NCI-H2107 (cell line): Measurements from ENCODE around the gene TMEM9.
A peak's percentile ranks its signal among the peaks of the same experiment; 100 is the strongest.

Source experiments
- DNase-seq: peaks from one replicate; lab custom pipeline; 2025; lab: John Stamatoyannopoulos, UW

The TMEM9 gene

DNA sequence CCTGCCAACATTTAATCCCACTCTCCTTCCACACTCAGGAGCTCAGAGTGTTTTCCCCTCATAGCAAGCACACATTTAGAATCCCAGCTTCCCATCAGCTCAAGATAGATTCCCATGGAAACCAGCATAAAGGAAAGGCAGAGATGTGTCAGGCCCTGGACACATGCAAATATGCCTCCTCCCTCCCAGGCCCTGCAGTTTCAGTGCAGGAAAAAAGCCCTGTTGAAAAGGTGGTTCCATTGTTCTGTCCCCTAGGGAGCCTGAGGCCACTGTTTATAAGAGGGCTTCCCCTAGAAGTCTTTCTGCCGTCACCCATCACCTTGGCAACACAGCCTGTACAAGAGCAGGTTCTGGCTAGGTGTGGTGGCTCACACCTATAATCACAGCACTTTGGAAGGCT is 45.7 kb downstream of the TMEM9 start:
- peak; percentile 91 for DNase-seq

DNA sequence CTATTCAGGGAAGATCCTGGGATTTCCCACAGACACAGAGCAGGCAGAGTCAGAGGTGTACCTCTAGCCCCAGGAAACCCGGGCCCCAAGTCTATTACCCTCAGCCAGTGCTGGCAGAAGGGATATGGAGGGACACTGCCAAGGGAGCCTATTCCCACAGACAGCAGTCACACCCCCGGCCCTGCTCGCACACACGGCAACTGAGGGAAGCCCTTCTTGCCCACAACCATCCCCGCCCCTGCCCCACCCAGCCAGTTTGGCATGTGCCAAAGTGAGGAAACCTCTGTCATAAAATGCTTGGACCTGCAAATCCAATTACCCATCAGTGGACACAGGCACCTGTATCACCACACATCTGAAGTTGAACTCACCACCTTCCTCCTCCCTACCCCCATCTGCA is 48.6 kb downstream of the TMEM9 start:
- no peak for DNase-seq

DNA sequence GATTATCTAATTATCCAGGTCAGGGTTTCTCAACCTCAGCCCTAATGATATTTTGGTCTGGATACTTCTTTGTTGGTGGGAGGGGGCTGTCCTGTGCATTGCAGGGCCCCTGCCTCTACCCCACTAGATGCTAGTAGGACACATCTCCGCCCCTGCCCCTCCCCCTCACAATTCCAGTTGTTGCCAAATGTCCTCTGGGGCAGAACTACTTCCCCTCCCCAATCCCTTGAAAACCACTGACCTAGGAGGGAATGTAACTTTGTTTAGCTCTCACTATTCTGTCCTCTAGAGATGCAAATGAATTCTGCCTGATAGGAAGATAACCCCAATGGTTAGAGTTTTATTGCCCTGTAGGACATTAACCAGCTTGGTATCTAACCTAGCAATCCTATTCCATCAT is 50.1 kb downstream of the TMEM9 start:
- DNase-seq: no peak

DNA sequence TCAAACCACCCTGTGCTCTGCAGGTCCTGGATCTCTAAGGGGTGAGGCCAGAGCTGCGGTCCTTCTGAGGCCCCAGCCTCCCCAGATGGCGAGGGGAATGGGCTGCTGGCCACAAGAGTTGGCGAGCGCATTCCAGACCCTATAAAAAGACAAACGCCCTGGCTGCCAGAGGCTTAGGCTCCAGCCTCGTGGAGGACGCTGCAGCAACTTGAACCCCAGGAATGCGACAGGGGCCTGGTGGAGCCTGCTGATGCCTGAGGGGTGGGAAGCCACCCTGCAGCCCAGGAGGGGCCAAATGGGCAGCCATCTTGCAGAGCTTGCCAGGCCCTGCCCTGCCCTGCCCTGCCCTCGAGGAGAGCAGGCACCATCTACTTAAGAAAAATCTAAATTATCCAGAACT is 50.6 kb downstream of the TMEM9 start:
- no peak for DNase-seq

DNA sequence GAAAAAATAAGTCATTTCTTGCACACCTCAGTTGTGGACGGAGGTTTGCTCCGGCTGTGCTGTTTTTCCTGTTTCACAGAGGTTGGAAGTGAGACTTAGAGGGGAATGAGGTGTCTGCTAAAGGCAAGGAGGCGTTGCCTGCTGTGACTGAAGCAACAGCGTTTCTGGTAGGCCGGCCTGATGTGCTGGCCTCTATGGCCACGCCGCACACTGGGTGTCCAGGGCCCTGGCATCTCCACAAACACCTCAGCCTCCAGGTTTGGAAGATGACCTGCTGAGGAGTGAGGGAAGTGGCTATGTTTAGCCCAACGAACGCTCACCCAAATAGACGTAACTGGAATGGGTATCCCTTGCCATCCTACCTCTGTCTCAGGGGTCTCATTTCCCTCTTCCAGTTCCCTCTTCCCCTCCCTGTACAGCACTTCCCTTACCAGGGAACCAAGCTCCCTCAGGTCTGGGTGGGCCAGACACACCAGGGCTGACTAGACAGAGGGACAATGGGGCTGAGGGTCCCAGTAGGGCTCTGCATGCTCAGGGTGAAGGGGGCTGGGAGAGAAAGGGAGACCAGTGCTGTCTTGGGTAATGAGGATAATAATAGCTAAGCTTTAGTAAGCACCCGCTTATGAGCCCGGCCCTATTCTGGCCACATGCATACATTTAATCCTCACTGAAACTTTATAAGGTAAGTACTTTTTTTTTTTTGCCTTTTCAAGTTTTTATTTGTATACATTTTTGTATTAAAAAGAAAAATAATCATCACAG is 53.9 kb downstream of the TMEM9 start:
- no peak for DNase-seq

DNA sequence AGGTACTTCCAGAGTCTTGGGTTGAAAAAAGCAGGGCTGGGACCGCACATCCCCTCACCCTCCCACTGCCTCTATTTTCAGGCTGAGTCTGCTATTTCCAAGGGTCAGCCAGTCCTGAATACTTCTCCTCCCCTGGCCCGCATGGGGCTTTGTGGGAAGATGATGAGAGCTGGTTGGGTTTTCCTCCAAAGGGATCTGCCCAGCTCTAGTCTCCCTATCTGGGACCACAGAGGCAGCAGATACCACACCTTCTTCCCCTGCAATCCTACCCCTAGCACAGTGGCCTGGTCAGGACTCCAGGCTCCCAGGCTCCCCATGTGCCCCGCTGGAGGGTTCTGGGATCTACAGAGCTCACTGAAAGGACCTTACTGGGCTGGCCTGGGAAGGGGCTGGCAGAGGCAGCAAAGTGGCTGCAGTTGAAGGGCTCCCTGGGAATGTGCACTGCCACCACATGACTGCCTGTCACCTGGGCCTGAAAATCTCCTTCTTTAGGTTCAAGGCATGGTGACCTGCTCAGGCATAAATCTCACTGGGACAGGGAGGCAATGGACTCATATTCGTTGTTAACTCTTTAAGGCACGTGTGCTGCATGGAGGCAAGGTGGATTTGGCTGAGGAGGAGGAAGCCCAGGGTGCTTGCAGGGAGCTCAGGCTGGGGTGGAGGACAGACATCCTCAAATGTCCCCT is 55.1 kb downstream of the TMEM9 start:
- DNase-seq: no peak

DNA sequence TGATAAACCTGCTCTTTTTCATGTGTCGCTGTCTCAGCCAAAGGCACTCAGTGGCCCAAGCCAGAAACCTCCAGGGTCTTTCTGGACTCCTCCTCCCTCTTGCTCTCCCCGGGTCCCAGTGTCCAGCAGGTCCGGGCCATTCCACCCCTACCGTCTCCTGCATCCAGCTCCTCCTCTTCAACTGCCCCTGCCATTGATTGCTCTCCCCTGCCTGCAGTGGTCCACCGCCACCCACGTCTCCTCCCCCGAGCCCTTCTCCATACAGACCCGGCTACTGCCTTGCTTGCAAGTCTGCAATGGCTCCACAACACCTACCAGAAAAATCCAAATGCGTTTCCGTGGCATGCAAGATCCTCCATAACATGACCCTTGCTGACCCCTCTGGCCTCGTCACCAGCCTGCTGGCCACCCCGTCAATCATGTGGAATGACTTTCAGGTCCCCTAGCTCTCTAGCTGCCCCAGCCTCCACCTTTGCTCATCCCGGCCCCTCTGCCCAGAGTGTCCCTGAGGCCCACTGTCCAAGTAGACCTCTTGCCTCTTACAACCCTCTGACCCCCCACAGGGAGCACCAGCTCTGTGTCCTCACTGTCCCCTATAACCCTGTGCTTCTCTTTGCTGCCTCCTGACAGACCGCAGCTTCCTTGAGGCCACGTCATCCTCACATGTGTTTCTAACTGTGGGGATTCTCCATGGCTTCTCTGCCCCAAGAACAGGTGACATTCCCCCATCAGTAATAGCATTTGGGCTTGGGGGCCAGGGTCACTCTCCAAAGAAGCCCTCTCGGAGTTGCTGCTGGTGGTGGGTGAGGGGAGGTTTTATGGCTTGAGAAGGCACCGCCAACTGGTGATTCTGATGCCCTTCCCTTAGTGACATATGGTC is 57.1 kb downstream of the TMEM9 start:
- no peak for DNase-seq

DNA sequence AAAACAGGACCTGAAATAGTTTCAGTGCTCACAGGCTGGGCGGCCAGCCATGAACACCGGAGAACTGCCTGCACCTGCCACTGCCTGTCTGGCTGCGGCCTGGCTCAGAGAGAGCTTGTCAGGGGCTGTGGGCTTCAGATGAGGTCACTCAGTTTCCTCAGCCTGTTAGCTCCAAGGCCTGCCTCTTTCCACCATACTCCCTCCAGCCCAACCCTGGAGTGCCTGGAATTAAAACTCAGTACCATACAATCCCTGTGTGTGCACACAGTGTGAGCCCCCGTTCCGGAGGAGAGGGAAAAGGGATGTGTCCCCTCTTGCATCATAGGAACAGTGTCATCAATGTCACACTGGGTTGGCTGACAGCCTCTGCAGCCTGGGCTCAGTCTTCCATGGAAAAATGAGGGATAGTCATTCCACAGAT is 58.2 kb downstream of the TMEM9 start:
- DNase-seq: peak; percentile 49

DNA sequence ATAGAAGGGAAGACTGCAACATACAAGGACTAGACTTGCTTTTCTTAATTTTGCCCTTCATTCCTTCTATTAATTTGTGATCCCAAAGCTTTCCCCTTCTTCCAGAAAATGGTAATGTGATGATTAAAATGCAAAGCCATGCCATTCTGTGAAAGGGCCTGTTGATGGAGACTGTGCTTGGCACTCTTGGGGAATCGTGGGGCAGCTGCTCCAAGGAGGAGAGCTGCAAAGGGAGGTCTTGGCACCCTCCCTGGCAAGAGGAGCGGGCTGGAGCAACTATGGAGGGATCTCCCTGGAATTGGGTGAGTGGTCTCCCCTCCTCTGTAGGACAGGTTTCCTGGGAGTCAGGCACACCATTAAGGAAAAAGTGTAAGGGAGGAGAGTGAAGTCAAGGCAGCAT is 58.7 kb downstream of the TMEM9 start:
- DNase-seq: no peak

DNA sequence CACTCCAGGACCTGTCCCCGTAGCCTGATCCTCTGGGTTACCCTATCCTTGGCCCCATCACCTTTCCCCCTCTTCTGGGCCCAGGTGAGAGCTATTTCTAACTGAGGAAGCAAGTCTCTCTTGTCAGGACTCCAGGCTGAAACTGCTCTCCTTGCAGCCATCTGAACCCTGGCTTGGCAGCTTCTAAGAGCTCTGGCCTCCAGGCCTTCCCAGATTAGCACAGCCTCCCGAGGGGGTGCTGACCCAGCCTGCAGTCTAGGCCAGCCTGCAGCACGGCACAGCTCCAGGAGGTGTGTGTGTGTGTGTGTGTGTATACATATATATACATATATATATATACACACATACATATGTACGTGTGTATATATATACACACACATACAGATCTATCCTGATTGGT is 59.4 kb downstream of the TMEM9 start:
- no peak for DNase-seq

DNA sequence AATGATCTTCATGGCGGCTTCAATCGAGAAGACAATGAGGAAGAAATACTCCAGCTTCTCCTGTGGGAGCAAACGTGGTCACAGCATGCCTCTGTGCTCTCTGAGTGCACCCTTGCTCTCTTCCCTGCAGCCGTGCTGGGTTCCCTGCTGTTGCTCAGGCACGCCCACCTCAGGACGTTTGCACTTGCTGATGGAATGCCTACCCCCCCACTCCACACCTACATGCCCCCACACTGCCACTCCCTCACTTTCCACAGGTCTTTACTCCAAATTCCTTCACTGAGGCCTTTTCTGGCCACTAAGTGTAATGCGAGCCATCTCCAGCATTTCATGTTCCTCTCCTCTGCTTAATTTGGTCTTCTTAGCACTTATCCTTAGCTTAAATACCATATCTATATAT is 60.3 kb downstream of the TMEM9 start:
- no peak for DNase-seq

DNA sequence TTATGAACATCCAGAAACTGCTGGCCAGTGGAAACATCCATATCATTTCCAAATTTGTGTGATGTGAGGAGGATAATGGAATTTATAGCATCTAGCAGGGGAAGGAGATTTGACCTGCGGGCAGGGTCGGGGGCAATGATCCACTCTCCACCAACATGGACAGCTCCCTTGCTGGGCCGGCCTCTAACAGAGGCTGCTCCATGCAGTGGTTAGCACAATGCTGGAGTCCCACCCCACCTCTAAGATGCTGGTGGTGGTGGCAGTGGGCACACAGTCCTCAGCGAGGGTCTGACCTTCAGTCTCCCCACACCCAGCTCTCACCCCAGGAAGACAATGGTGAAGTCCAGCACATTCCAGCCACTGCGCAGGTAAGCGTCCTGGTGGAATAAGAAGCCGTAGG is 60.7 kb downstream of the TMEM9 start:
- DNase-seq: no peak

DNA sequence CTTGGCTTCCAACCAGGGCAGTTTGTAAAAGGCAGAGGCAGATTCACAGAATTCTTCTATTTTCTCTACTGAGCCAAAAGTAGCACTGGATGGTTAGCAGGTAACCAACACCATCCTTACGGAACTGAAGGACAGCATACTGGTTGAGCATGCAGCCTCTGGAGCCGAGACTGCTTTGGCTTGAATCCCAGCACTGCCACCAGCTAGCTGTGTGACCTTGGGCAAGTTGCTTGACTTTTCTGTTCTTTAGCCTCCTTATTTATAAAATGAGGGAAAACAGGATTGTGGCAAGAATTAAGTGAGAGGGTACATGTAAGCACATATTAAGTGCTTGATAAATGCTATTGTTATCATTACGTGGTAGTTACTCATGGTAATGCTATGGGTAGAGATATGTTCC is 61.5 kb downstream of the TMEM9 start:
- no peak for DNase-seq

DNA sequence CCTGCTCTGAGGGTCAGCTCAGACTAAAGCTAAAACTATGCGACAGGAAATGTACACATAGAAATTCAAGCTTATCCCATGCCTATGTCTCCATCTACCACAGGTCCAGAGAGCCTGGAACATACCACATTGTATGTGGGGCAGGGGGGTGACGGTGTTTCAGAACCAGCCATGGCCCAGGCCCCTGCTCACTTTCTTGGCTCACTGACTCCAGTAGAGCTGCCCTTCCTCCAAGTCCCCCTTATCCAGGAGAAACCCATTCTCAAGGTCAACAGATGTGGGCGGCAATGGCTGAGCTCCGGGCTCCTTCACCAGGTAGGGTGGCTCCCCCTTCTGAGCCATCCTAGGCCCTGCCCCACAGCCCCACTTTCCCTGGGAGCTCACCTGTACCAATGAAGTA is 63.0 kb downstream of the TMEM9 start:
- no peak for DNase-seq

DNA sequence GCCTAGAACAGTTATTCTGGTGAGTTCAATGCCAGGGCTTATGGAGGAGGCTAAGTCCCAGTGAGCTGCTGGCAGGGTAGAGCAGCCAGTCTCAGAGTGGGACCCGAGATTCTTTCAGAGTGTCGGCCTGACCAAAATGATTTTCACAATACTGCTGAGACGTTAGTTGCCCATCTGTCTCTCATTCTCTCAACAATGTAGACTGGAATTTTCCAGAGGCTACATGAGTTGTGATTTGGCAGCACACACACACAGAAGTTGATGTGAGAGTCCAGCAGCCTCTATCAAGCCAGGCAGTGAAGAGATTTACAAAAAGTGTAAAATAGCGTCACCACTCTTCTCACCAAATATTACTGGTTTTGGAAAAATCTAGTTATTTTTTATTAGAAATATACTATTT is 63.7 kb downstream of the TMEM9 start:
- no peak for DNase-seq

DNA sequence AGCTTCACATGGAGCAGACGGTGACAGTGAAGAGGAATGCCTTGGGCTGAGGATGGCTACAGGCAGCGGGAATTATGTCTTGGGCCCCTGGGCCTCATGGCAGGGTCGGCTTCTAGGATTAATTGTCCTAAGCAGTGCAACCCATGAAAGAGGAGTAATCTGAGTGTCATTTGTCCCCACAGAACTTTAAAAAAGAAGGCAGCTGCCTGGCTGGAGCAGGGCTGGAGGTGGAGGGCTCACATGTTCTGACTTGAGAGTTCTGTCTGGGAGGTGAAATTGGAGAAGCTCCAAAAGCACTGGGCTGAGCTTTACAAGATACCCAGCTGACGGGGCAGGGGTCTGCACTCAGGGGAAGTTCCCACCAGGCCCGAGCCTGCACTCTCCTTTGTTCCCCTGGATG is 64.7 kb downstream of the TMEM9 start:
- DNase-seq: no peak

DNA sequence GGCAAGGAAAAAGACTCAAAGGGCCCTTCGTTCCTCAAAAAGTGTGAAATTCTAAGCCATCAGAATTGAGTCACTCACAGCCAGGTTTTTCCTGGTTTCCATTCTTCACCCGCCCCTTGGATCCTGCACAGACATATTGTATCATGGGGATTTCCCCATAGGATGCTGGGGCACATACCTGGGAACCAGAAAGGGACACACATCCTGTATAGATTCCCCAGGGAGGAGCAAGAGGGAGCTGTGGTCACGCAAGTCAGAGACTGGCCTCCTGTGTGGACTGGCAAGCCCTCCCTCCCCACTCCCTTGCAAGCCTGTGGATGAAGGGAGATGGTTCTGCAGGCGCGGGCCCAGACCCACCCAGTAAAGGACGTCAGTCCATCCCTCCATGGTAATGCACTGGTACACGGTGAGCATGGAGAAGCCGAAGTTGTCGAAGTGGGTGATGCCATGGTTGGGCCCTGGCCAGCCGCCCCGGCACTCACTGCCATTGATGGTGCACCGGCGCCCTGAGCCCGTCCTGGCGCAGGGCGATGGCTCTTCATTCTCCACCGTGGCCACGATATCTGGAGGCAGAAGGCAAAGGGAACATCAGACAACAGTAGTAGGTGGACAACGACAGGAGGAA is 65.3 kb downstream of the TMEM9 start:
- no peak for DNase-seq

DNA sequence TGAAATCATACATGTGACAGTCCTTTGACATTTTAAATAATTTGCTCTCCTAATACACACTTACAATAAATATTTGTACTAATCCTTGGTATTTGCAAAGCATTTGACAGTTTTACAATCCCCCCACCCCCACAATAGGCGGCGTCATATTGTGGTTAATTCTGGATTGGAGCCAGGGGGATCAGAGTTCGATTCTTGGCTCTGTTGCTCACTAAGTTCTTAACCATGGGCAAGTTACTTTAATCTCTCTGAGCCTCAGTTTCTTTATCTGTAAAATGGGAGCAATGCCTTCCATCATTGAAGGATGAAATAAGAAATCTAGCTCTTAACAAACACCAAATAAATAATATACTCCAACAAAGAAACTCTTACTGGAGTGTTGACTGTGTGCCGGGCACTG is 65.9 kb downstream of the TMEM9 start:
- DNase-seq: no peak

DNA sequence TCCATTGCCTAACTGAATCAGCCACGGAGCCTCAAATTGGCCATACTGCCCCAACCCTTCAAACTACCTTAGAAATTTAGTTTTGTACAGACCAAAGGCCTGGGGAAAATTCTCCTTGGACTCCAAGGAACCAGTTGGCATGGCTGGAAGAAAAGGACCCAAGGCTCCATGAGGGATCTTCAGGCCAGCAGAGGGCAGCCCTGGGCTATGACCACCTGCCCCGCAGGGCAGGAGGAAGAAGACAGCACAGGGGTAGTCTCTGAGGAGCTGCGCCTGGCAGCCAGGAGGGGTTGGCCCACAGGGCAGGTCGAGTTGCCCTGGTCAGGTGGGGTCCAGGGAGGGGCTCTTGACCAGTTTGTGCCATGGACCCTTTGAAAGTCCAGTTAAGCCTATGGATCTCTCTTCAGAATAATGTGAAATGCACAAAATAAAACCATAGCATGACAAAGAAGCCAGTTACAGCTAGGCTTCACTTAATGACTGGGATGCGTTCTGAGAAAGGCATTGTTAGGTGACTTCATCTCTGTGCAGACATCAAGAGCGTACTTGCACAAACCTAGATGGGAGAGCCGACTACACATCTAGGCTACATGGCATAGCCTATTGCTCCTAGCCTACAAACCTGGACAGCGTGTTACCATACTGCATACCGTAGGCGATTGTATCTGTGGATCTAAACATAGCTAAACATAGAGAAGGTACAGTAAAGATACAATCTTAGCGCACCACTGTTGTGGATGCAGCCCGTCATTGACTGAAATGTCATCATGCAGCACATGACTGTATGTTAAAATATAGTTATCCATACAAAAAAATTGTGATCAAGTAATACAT is 68.2 kb downstream of the TMEM9 start:
- DNase-seq: peak; percentile 9
